Right forelimb (tissue), 1 donor: ENCODE data around the gene SCUBE1.

Experiments
- DNase-seq: peaks from one replicate; pipeline ENCODE4 v3.0.0-alpha.2; 2018

The SCUBE1 gene

GRCh38 chr22:43256569-43256968 lies 86.6 kb downstream of the SCUBE1 start:
- DNase-seq, result no peak

GRCh38 chr22:43255299-43255698 lies 87.9 kb downstream of the SCUBE1 start:
- no peak for DNase-seq

DNA sequence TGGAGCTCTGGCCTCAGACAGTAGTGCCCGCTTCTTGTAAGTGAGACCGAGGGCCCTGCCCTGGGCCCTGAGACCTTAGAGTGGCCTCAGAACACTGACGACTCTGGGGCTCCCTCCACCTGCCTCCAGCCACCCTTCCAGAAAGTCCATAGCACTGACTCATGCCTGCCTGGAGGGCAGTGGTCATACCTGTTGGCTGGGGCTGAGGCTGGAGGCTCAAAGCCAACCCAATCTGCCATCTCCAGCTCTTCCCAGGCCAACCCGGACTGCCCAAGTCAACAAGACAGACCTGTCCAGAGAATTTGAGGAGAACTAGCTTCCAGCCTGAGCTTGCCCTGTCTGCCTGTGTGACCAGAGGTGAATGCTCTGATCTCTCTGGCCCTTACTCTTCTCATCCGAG lies 89.3 kb downstream of the SCUBE1 start:
- DNase-seq, result no peak

DNA sequence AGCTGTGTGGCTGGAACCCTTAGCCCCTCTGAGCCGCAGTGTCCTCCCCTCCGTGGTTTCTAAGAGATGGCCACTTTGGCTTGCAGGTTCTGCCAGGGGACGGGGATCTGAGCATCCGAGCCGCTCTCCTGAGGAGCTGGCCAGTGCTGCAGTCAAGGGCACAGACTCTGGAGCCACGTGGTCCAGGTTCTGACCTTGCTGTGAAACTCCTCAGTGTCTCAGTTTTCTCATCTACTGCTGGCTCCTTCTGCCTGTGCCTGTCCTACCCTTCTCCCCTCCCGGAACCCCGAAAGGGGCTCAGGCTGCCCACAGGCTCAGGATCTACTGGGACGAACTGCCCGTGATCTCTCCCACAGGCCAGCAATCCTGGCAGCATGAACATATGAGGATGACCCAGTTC lies 90.9 kb downstream of the SCUBE1 start:
- no peak for DNase-seq

- no peak for DNase-seq
These were observed 93.2 kb downstream of the SCUBE1 start for GRCh38 chr22:43249789-43250471.

DNA sequence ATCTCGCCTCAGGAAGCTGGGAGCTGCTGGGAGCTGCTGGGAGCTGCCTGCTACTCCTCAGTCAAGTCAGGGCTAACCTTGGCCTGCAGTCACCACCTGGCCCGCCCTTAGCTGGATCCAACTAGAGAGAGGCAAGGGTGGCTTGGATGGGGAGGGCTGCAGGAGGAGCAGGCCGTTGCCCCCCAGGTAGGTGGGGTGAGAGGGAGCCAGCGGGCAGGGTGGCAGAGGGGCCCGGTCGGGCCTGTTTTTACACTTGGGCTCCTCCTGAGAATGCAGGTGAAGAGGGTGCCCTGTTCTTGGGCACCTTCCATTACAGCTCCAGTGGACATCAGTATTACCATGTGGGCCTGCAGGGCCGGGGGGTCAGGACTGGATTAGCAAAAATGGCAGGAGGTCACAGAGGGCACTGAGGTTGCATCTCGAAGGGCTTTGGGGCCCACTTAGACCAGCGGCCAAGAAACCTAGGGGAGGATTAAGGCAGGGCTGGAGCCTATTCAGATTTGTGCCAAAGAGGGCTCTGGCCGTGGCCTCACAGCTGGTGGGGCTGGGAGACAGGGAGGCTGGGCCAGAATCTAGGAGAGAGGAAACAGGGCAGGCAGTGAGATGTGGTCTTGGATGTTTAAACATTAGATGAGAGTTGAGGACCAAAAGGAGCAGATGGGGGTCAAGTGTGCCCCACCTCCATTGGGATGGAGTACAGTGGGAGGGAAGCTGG lies 95.5 kb downstream of the SCUBE1 start:
- DNase-seq, result no peak

DNA sequence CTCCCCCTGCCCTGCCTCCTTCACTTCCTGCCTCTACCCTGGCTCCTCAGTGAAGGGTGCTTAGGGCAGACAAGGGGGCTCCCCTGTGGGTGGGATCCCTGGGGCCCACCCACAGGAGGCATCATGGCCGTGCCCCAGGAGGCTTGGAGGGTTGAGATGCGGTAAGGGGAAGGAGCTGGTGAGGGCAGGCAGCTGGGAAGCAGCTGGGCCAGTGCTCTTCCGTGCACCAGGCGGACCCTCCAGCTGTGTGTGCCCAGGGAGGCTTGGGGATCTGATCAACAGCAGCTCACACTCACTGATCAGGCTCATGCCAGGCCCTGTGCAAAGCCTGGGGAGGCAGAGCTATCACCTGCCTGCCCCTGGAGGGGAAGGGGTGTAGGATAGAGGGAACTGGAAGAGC lies 97.0 kb downstream of the SCUBE1 start:
- DNase-seq, result no peak

DNA sequence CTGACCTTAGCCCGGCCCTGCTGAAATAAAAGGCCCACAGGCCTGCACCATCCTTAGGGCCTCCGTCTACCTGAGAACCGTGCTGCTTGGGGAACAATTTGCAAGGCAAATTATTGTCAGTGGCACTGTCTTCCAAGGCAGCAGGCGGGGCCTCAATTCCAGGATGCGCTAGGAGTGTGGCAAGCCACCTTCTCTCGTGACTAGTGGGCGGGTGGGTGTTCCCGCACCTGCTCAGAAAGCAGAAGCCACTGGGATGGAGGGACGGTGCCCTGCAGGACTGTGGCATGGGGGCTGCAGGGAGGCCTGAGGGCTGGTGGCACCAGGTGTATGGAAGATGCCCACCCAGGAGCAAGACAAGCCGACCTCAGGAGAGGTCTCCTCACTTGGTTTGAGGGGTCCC lies 97.5 kb downstream of the SCUBE1 start:
- no peak for DNase-seq

- DNase-seq, result no peak
These were observed 98.2 kb downstream of the SCUBE1 start for GRCh38 chr22:43244803-43245527.

DNA sequence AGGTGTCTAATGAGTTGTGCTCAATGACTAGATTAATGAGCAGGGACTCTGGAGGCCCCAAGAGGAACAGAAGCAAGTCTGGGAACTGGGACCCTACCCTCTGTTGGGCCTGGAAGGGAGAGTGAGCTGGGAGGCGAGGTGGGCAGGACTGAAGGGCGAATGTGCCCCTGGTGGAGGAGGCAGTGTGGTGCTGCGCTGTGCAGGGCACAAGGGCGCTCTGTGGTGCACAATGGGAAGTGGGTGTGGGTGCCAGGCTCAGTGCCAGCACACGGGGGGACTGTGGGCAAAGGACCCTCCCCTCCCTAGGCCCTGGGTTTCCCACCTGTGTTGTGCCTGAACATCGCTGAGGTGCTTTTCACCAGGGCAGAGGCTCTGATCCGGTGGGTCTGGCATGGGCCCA lies 98.8 kb downstream of the SCUBE1 start:
- no peak for DNase-seq

- DNase-seq, result no peak
These were observed 99.8 kb downstream of the SCUBE1 start for GRCh38 chr22:43243324-43243723.

DNA sequence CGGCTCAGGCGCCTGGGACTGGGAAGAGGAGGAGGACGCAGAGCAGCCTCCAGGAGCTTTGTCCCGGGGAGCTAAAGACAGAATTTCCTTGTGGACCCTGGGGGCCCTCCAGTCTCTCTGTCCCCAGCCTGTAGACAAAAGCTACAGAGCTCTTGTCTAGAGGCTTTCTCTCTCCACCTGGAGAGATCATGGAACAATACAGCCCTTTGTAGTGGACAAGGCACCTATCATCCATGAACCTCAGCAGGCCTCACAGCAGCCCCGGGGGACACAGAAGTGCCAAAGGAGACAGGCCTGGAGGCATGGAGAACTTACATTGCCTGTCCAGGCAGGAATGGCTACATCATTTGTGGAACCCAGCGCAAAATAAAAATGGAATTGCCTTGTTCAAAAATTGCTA lies 100.5 kb downstream of the SCUBE1 start:
- no peak for DNase-seq

GRCh38 chr22:43241699-43242386 lies 101.3 kb downstream of the SCUBE1 start:
- no peak for DNase-seq

DNA sequence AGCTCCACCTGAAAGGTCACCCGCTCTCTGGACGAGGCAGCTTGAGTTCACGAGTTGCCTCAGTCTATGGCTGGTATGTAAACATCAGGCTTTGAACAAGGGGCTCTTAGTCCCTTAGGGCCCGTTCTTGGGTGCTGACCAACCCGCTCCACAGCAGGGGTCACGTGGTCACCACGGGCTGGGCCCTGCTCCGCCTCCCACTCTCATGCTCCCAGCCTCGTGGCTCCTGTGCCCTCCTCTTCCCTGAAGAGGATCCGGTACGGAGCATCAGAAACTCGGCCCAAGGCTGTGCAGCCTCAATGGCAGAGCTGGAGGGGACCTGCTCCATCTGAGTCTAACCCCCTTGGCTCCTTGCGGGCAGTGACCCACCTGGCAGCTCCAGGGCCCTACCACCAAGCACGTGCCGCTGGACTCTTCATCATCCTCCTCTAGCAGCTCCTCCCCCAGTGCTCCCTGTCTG lies 102.0 kb downstream of the SCUBE1 start:
- DNase-seq, result no peak

GRCh38 chr22:43240614-43241013 lies 102.6 kb downstream of the SCUBE1 start:
- no peak for DNase-seq

DNA sequence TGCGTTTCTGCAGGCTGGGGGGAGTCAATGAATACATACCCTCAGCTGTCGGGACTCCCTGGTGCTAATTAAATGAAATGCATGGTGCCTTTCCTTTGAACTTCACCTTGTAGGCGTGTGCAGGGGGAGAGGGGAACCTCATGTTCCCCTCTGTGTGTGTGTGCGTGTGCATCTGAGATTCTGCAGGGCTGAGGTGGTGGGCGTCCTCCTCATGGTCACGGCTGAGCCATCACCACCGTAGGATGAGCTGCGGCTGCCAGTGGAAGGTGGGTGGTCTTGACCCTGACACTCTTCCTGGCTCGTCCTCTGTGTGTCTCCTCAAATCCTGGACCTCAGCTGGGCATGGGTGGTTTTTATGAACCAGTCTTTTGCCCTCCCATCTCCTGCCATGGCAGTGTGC lies 103.2 kb downstream of the SCUBE1 start:
- no peak for DNase-seq

DNA sequence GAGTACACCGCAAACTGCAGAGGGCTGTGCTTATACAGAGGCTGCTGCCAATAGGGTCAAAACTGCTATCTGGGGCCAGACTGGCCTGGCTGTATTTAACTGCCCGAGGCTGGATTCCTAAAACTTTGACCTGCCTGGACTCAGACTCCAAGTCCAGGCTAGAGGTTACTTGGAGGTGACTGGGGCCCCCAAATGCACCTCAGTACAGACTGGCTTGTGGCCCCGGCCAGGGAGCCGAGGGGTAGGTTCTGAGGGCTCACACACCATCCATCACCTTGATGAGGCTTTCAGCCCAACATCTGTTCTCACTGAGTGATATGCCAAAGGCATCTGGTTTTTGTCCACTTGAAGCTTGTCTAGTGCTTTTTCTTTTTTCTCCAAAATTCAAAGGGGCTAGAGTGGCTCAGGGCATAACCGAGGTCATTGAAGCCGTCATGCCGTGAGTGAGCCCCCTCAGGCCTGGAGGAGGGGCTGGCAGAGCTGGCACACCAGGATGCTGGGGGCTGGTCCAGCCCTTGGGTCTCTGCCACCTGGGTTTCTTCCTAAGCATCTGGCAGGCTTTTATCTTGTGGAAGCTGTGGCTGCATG lies 103.9 kb downstream of the SCUBE1 start:
- no peak for DNase-seq

DNA sequence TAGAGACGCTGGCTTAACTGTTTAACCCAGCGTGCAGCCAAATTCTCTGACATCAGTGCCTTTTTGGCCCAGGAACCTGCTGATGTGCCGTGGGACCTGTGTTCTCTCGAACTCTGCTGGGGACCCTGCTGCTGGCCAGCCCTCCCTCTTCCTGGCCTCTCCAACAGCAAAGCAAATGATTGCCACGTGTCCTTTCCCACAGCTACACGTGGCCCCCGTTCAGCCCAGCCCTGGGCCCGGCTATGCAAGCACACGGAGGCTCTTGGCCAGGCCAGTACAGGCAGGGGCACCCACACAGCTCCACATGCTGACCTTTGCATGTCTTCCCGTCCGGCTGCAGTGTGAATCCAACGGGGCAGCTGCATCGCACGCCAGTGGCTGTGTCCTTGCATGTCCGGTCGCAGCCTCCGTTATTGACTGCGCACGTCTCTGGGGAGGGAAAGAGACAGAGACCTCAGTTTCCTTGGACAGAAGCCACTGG lies 104.6 kb downstream of the SCUBE1 start:
- no peak for DNase-seq

DNA sequence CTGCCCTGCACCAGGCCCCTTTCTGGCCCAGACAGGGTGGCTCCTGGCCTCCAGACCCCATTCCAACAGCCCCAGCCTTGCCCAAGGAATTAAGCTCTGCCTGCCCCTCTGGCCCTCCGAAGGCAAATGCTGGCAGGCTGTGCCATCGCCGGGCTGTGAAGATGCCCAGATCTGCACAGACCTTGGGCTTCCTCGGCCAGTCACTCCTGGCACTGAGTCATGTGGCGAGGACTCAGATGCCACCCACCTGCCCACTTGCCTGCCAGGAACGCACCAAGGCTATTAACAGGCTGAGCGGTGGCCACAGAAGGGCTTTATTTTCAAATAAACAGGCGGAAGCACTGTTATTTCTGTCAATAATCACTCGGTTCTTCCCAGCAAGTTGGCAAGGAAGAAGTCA lies 105.9 kb downstream of the SCUBE1 start:
- DNase-seq, result no peak

- DNase-seq, result no peak
These were observed 106.6 kb downstream of the SCUBE1 start for GRCh38 chr22:43236411-43237166.

DNA sequence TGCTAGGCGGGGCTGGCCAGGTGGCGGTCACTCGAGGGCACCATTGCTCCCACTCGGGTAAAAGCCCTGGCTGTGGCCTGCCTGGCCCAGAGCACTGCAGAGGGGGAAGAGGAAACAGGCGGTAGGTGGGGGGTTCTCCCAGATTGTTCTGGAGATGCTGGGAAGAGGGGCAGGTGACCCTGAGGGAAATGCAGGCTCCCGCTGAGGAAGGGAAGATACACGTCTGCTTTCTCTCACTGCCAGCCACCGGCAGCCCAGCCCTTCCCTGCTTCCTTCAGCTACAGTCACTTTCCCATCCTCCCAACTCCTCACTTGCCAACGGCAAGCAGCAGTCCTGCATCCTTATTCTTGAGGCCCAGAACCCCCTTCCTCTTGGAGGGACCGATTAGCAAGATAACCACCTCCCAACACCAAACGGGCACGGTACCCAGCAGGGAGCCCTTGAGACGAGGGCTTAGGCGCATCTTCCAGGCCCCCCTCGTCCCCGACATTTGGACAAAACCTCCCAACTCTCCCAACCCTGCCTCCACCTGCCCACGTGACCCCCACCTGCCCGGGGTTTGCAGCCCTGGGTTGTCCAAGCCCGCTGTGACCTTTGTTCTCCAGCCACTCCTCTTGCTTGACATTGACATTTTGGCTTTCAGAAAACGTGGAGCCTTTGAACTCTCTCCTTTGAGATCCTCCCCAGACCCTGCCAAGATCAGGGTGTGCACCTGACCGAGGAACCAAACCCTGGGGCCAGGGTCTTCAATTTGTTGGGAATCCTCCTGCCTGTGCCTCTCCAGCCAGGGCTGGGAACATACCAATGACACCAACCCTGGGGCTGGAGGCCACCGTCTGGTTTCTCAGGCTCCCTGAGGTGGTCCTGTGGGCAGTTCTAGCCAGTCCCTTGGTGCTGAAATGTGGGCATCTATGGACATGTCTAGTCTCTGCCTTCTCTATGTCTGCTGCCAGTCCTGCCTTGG lies 107.4 kb downstream of the SCUBE1 start:
- no peak for DNase-seq
